Fibroblast of mammary gland (primary cell): ENCODE measurements around the gene ANKRD13C.

Experiments
- DNase-seq: peaks from one replicate; pipeline ENCODE4 v3.0.0-alpha.2; 2010; ENCODE audit warnings: low read depth
- H3K4me3 ChIP-seq: 2 replicates; pipeline ENCODE4 v1.5.1; 2011; ENCODE audit warnings: low read depth, mild to moderate bottlenecking, low read length, moderate library complexity; ENCODE audit not compliant: control insufficient read depth
- TF ChIP-seq, protein P1 (sequence below): conservative IDR thresholded peaks from 2 replicates; pipeline ENCODE4 v1.5.1; 2011; ENCODE audit warnings: low read depth, low read length, inconsistent platforms; ENCODE audit not compliant: control insufficient read depth, insufficient read depth

ANKRD13C gene

DNA sequence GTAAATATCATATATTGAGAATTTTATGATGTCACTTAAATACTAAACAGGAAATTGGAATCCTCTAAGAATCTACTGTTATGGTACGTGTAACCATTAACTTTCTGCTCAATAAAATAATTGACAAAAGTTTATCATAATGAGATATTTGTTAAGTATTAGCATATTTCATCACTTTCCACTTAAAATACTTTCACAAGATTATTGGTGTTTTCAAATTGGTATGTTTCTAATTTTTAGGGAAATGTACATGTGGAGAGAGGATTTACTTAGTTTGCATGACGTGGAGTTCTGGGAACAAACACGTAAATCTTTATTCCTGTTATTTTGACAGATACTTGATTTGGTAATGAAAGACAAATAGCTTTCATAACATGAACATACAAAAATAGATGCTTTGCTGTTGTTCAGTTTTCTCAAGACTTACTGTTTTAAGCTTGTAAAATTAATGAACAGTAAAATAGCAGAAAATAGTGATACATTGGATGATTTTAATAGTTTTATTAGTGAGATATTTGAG lies 131.7 kb downstream of the ANKRD13C start:
- TF ChIP-seq, protein P1, sequence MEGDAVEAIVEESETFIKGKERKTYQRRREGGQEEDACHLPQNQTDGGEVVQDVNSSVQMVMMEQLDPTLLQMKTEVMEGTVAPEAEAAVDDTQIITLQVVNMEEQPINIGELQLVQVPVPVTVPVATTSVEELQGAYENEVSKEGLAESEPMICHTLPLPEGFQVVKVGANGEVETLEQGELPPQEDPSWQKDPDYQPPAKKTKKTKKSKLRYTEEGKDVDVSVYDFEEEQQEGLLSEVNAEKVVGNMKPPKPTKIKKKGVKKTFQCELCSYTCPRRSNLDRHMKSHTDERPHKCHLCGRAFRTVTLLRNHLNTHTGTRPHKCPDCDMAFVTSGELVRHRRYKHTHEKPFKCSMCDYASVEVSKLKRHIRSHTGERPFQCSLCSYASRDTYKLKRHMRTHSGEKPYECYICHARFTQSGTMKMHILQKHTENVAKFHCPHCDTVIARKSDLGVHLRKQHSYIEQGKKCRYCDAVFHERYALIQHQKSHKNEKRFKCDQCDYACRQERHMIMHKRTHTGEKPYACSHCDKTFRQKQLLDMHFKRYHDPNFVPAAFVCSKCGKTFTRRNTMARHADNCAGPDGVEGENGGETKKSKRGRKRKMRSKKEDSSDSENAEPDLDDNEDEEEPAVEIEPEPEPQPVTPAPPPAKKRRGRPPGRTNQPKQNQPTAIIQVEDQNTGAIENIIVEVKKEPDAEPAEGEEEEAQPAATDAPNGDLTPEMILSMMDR = no peak
- peak; percentile 14 for DNase-seq
- H3K4me3 ChIP-seq = peak overlapping the region; percentile 70

DNA sequence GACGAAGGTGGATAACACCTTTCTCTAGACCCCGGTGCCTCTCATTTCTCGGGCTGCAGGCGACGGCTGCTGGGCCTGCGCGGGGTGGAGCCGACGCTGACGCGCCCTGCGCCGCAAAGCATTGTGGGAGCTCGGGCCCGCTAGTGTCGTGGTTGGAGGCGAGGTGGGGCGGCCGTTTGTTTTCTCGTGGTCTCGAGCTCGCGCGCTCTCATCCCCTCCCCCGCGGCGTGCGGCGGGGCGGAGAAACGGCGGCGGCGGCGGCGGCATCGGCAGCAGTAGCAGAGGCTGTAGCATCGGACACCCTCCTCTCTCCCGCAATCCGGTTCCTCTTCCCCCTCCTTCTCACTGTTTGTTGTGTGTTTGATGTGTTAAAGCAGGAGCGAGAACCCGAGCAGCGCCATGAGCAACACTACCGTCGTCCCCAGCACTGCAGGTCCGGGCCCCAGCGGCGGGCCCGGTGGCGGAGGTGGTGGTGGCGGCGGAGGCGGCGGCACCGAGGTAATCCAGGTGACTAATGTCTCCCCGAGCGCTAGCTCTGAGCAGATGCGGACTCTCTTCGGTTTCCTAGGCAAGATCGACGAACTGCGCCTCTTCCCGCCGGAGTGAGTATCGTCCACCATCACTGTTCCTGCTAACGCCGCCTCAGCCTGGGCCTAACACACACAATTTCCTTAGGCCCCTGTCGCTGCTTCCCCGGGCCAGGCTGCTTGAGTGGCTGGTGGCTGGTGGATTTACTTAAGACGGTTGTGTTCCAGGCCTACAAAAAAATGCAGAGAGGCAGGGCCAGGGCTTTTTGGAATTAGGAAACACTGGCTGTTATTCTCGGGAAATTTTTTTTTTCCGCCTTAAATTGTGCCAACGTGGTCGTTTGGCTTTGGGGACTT lies 133.0 kb downstream of the ANKRD13C start, which contains the start of gene SRSF11:
Gene SRSF11 (plus strand): TSS at position 143 of the 884 bp plus-strand sequence. CDS start 257 bp downstream, at position 400.
- TF ChIP-seq, protein P1 = no peak
- DNase-seq = peak; percentile 91
- H3K4me3 ChIP-seq = peak within 1 kb of the TSS; percentile 70

GRCh38 chr1:70220517-70221237 lies 133.8 kb downstream of the ANKRD13C start:
- no peak for DNase-seq
- peak overlapping the region; percentile 70 for H3K4me3 ChIP-seq
- TF ChIP-seq, protein P1 = no peak

GRCh38 chr1:70220015-70220414 lies 134.5 kb downstream of the ANKRD13C start:
- TF ChIP-seq, protein P1 = no peak
- no peak for DNase-seq
- H3K4me3 ChIP-seq = no peak overlapping the region

DNA sequence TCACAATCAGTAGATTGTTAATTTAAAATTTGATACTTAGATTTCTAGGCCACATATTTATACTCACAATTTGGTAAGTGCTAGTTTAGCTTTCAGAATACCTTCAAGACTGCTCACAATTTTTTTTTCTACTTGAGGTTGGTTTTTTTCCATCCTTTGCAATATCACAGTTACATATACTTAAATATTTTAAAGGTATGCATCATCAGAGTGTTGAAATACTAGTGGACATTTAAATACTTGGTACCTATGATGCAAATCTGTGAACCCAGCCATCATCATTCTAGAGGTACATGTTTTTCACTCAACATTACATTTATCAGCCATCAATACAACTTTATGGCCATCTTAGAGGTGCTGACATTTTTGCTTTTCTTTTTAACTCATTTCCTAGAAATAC lies 143.0 kb downstream of the ANKRD13C start:
- no peak overlapping the region for H3K4me3 ChIP-seq
- TF ChIP-seq, protein P1 = no peak
- DNase-seq = no peak

GRCh38 chr1:70210820-70211219 lies 143.7 kb downstream of the ANKRD13C start:
- DNase-seq = no peak
- H3K4me3 ChIP-seq = no peak overlapping the region
- TF ChIP-seq, protein P1 = no peak
